AG04449 (cell line): ENCODE measurements around the gene CMTM2.

Source experiments
- CTCF ChIA-PET: fragments of 350-600 bp; formaldehyde crosslinking; extraction: SDS; loops from one replicate; lab custom pipeline; 2021; ENCODE audit warnings: antibody characterized with exemption; lab: Yijun Ruan, JAX
- POLR2A ChIA-PET: fragments of 400-600, 350-600 bp; formaldehyde crosslinking; extraction: SDS; loops from one replicate; lab custom pipeline; 2020; ENCODE audit warnings: antibody characterized with exemption, inconsistent platforms; lab: Yijun Ruan, JAX
- DNase-seq: peaks from one replicate; pipeline ENCODE4 v3.0.0-alpha.2; 2010; ENCODE audit warnings: low read depth, low spot score
- H3K4me3 ChIP-seq: 2 replicates; pipeline ENCODE4 v1.5.1; 2011; ENCODE audit warnings: low read depth, mild to moderate bottlenecking, control low read depth, low read length
- TF ChIP-seq, protein P1 (sequence below): IDR thresholded peaks from one replicate; pipeline ENCODE4 v1.5.1; 2011; ENCODE audit warnings: mild to moderate bottlenecking, moderate library complexity, low read length, control low read depth, inconsistent platforms; ENCODE audit not compliant: insufficient read depth; ENCODE audit errors: missing control alignments

Gene CMTM2

DNA sequence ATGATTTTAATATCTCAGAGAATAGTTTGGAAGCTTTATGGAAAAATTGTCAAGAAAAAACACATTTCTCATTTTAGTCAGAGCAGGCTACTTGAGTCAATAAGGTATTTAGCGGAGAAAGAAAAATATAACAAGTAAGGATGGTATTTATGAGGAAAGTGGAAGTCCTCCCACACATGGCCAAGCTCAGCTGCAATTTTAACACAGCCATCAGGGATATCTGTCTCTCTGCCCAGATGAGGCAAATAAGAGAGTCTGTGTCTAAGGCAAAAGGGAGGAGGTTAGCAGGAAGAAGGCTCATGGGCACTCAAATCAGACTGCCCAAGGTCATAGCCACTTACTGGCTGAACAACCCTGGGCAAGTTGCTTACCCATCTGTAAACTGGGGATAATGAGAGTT lies 5.2 kb upstream of the CMTM2 start:
- CTCF ChIA-PET, result interaction anchor here (0.7 to 1.5 kb wide), 2 partner anchors 10 to 34 kb away, joined by 3 to 8 read pairs; no protein-coding TSS in a partner anchor
- H3K4me3 ChIP-seq, result no peak overlapping the region
- POLR2A ChIA-PET, result no interaction called here
- TF ChIP-seq, protein P1, sequence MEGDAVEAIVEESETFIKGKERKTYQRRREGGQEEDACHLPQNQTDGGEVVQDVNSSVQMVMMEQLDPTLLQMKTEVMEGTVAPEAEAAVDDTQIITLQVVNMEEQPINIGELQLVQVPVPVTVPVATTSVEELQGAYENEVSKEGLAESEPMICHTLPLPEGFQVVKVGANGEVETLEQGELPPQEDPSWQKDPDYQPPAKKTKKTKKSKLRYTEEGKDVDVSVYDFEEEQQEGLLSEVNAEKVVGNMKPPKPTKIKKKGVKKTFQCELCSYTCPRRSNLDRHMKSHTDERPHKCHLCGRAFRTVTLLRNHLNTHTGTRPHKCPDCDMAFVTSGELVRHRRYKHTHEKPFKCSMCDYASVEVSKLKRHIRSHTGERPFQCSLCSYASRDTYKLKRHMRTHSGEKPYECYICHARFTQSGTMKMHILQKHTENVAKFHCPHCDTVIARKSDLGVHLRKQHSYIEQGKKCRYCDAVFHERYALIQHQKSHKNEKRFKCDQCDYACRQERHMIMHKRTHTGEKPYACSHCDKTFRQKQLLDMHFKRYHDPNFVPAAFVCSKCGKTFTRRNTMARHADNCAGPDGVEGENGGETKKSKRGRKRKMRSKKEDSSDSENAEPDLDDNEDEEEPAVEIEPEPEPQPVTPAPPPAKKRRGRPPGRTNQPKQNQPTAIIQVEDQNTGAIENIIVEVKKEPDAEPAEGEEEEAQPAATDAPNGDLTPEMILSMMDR, result no peak
- DNase-seq, result no peak

DNA sequence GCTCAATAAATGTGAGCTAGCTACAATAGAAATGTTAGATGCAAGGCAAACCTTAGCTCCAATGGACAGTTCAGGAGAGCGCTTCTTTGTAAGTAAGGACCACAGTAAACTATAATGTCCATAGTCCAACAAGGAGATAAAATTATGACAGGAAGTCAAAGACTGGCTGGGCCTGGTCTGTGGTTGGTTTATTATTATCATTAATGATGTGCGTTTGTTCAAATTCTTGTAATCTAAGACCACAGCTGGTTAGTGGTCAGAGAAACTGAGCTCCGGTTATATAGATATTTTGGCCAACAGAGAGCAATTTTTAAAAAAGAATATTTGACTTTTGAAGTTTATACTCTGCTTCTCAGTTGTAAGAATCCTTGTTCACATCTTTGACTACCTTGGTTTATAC lies 4.7 kb upstream of the CMTM2 start:
- no peak overlapping the region for H3K4me3 ChIP-seq
- ChIA-PET CTCF (interaction anchor here (0.9 to 1.5 kb wide), 4 partner anchors 9 to 34 kb away, joined by 3 to 8 read pairs (median 4); no protein-coding TSS in a partner anchor), POLR2A (no interaction called here)
- TF ChIP-seq, protein P1, result no peak
- no peak for DNase-seq

DNA sequence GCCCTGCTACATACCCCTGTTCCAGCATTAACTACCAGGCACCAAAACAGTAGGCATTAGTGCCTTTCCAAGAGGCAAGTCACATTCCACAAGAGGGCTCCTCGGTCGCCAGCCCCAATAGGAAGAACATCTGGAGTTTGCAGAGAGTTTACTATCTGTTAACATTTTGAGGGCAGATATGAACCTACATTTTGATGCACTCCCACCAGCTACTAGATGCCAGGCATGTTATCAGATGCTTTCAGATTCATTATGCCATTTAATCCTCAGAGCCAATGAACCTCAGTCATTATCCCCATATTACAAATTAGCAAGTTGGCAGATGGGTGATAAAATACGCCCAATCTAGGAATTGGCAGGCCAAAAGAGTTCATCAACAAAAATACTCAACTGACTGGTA lies 4.2 kb upstream of the CMTM2 start:
- TF ChIP-seq, protein P1, result no peak
- no peak overlapping the region for H3K4me3 ChIP-seq
- ChIA-PET POLR2A (no interaction called here), CTCF (interaction anchor here (0.9 to 1.2 kb wide), 4 partner anchors 10 to 33 kb away, joined by 3 to 5 read pairs (median 3); no protein-coding TSS in a partner anchor)
- no peak for DNase-seq

DNA sequence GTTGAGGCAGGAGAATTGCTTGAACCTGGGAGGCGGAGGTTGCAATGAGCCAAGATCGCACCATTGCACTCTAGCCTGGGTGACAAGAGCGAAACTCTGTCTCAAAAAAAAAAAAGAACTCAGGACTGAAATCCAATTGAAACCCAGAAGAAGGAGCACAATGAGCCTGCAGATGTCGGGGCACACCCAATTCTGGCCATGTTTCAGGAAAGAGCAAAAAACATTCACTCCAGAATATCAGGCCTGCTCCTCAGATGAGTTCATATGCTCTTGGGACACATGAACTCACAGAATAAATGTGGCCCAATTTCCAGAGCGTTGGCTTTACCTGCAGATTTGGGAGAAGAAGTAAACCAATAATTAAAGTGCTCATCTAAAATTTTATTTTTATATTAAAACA lies 3.0 kb upstream of the CMTM2 start:
- ChIA-PET CTCF (interaction anchor here (1.3 kb wide), 1 partner anchor 33 kb away, joined by 3 read pairs; no protein-coding TSS in a partner anchor), POLR2A (no interaction called here)
- DNase-seq, result no peak
- TF ChIP-seq, protein P1, result no peak
- no peak overlapping the region for H3K4me3 ChIP-seq

DNA sequence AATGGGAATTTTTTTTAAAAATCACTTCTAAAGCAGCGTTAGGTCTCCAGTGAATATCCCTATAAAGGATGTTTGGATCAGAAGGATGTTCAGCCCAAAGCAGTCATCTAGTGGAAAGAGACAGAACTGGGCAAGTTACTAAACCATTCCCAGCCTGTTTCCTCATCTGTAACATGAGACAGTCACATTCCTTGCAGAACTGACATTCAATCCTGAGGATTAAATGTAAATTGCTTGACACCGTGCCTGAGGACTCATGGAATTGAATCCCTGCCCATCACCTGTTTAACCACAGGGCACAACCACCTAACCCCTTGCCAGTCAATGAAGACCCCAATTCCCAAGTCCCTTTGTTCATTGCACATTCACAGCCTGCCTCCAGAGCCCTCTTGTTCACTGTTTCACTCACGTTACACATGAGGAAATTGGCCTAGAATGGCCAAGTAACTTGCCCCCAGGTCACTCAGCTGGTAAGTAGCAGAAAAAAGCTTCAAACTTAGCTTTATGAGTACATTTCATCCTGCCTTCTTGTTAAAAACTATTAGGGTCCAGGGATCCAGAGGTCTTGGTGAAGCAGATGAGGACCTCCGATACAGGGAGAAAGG lies 1.4 kb downstream of the CMTM2 start:
- TF ChIP-seq, protein P1, result peak; percentile 32
- peak; percentile 58 for DNase-seq
- ChIA-PET CTCF (interaction anchor here (1.0 to 3.8 kb wide), 7 partner anchors 10 to 181 kb away, joined by 3 to 21 read pairs (median 3); no protein-coding TSS in a partner anchor), POLR2A (interaction anchor here (1.3 kb wide), 1 partner anchor 11 kb away, joined by 4 read pairs; no protein-coding TSS in a partner anchor)
- H3K4me3 ChIP-seq, result no peak overlapping the region

DNA sequence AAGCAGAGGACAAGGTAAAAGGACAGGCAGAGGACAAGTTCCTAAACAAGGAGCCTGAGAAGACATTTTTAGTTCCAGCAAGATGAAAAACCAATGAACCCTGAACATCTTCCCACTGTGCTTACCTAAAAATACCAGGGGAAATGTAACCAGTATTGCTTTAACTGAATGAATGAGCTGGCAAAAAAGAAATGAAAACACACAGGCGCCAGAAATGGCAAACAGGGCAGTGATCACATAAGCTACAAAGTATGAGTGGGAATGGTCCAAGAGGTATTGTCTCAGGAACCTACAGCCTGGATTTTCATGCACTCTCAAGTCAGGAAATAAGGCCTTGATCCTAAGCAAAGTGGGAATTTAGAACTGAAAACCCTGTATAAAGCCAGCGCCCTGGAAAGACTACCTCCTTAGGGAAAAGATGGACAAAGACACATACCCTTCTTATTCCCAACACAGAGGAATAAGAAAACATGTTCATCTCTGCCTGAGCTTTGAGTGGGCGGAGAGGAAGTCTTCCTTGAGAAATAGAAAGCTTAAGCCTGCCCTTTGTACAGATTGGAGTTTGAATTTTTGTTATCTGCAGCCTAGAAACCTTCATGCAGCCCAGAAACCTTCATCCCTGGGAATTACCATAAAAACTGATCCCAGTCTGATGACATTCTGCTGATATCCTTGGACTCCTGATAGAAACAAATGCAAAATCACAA lies 2.1 kb downstream of the CMTM2 start:
- H3K4me3 ChIP-seq, result no peak overlapping the region
- ChIA-PET POLR2A (no interaction called here), CTCF (interaction anchor here (0.8 to 3.8 kb wide), 9 partner anchors 11 to 181 kb away, joined by 3 to 21 read pairs (median 4); no protein-coding TSS in a partner anchor)
- no peak for DNase-seq
- TF ChIP-seq, protein P1, result no peak
